Neural cell (in vitro differentiated cells): ENCODE results near the gene MYO7A. TPM values are rescaled to one million over a fixed set of nuclear protein-coding genes. Genes with fewer than 3 reads are reported as not detected.

ENCODE experiments used
- H2AFZ ChIP-seq: fragments of 200-600, 300-800 bp; sonication (generic), shearing (Covaris generic); 2 replicates; pipeline ENCODE4 v1.6.0; 2014; ENCODE audit warnings: low read depth, mild to moderate bottlenecking, antibody characterized with exemption, low read length, moderate library complexity
- H3F3A ChIP-seq: fragments of 200-600 bp; shearing (Covaris generic); 2 replicates; pipeline ENCODE4 v1.6.1; 2016; ENCODE audit warnings: mild to moderate bottlenecking, moderate library complexity, mixed read lengths, antibody characterized with exemption, low read length; ENCODE audit not compliant: insufficient read depth, poor library complexity, severe bottlenecking
- H3K27ac ChIP-seq: fragments of 200-600, 300-800 bp; sonication (generic), shearing (Covaris generic); 2 replicates; pipeline ENCODE4 v1.5.1; 2014; ENCODE audit warnings: mild to moderate bottlenecking, low read length, moderate library complexity
- H3K27me3 ChIP-seq: fragments of 300-800, 200-600 bp; sonication (generic), shearing (Covaris generic); 2 replicates; pipeline ENCODE4 v1.6.0; 2014; ENCODE audit warnings: mild to moderate bottlenecking, low read depth, low read length, moderate library complexity; ENCODE audit not compliant: insufficient read depth
- H3K36me3 ChIP-seq: fragments of 300-800, 200-600 bp; sonication (generic), shearing (Covaris generic); 2 replicates; pipeline ENCODE4 v1.5.1; 2014; ENCODE audit warnings: mild to moderate bottlenecking, antibody characterized with exemption, low read length, moderate library complexity; ENCODE audit not compliant: insufficient read depth
- H3K4me2 ChIP-seq: fragments of 300-800, 200-600 bp; sonication (generic), shearing (Covaris generic); 2 replicates; pipeline ENCODE4 v1.6.0; 2014; ENCODE audit warnings: mild to moderate bottlenecking, low read length
- H3K4me3 ChIP-seq: fragments of 300-800, 200-600 bp; sonication (generic), shearing (Covaris generic); 2 replicates; pipeline ENCODE4 v1.5.1; 2014; ENCODE audit warnings: mild to moderate bottlenecking, low read length, moderate library complexity
- H3K79me2 ChIP-seq: fragments of 200-600 bp; shearing (Covaris generic); replicated peaks from 2 replicates; pipeline ENCODE4 v1.6.0; 2014; ENCODE audit warnings: mild to moderate bottlenecking, low read length, moderate library complexity; ENCODE audit not compliant: insufficient read depth
- H3K9ac ChIP-seq: fragments of 300-800, 200-600 bp; sonication (generic), shearing (Covaris generic); 2 replicates; pipeline ENCODE4 v1.6.1; 2016; ENCODE audit warnings: mild to moderate bottlenecking, low read length, mixed read lengths
- H3K9me2 ChIP-seq: fragments of 200-600 bp; shearing (Covaris generic); 2 replicates; pipeline ENCODE4 v1.6.1; 2016; ENCODE audit warnings: mild to moderate bottlenecking, low read length, mixed read lengths; ENCODE audit not compliant: insufficient read depth
- H3K9me3 ChIP-seq: fragments of 200-600, 300-800 bp; sonication (generic), shearing (Covaris generic); 2 replicates; pipeline ENCODE4 v1.6.1; 2016; ENCODE audit warnings: mild to moderate bottlenecking, mixed run types, low read length, moderate library complexity, mixed read lengths
- H4K20me1 ChIP-seq: fragments of 200-600 bp; shearing (Covaris generic); 2 replicates; pipeline ENCODE4 v1.6.1; 2016; ENCODE audit warnings: mild to moderate bottlenecking, mixed run types; ENCODE audit not compliant: insufficient read depth
- CTCF ChIP-seq: fragments of 450-650 bp; IDR thresholded peaks from 2 replicates; pipeline ENCODE4 v1.5.1; 2014; ENCODE audit warnings: antibody characterized with exemption, mild to moderate bottlenecking, moderate library complexity; ENCODE audit not compliant: poor library complexity, severe bottlenecking
- EP300 ChIP-seq: fragments of 450-650 bp; conservative IDR thresholded peaks from 2 replicates; pipeline ENCODE4 v1.6.1; 2014; ENCODE audit warnings: antibody characterized with exemption, mild to moderate bottlenecking, moderate library complexity; ENCODE audit not compliant: poor library complexity, severe bottlenecking
- EZH2 ChIP-seq: fragments of 200-600, 300-800 bp; shearing (Covaris generic), sonication (generic); IDR thresholded peaks from 2 replicates; pipeline ENCODE4 v1.6.1; 2014; ENCODE audit warnings: antibody characterized with exemption, low read length, borderline replicate concordance, mild to moderate bottlenecking; ENCODE audit not compliant: insufficient read depth, poor library complexity, severe bottlenecking
- MXI1 ChIP-seq: fragments of 450-650 bp; conservative IDR thresholded peaks from 2 replicates; pipeline ENCODE4 v1.6.1; 2014; ENCODE audit warnings: antibody characterized with exemption, mild to moderate bottlenecking; ENCODE audit not compliant: poor library complexity, severe bottlenecking
- POLR2AphosphoS5 ChIP-seq: IDR thresholded peaks from 2 replicates; pipeline ENCODE4 v1.6.1; 2012
- RAD21 ChIP-seq: fragments of 450-650 bp; conservative IDR thresholded peaks from 2 replicates; pipeline ENCODE4 v1.6.1; 2014; ENCODE audit warnings: antibody characterized with exemption, mild to moderate bottlenecking, moderate library complexity
- REST ChIP-seq: IDR thresholded peaks from 2 replicates; pipeline ENCODE4 v1.6.1; 2012; ENCODE audit warnings: borderline replicate concordance
- SMC3 ChIP-seq: fragments of 450-650 bp; conservative IDR thresholded peaks from 2 replicates; pipeline ENCODE4 v1.6.1; 2014; ENCODE audit warnings: antibody characterized with exemption, mild to moderate bottlenecking, moderate library complexity; ENCODE audit not compliant: poor library complexity
- TAF1 ChIP-seq: IDR thresholded peaks from 2 replicates; pipeline ENCODE4 v1.6.1; 2012; ENCODE audit warnings: low read depth
- polyA plus RNA-seq: library from polyadenylated mRNA; depleted of rRNA; stranded (reverse); fragments of >200 nt; gene quantifications from 2 replicates; pipeline ENCODE4 v1.2.3, GENCODE V29; 2014

Gene MYO7A
- polyA plus RNA-seq, 1 donor from 2014 or later: 0.61 TPM

- no peak overlapping the region for H3K9ac ChIP-seq
- TF ChIP-seq TAF1 (no peak), POLR2AphosphoS5 (no peak), RAD21 (no peak), REST (no peak), MXI1 (no peak), EZH2 (no peak), SMC3 (no peak), EP300 (no peak), CTCF (no peak)
- H3K36me3 ChIP-seq: no peaks in the 10 kb centered on the region
- H3F3A ChIP-seq: no peaks in the 10 kb centered on the region
- H3K79me2 ChIP-seq: no peaks in the 10 kb centered on the region
- H3K27ac ChIP-seq: no peak overlapping the region
- no peaks in the 10 kb centered on the region for H3K27me3 ChIP-seq
- H3K4me2 ChIP-seq: no peak overlapping the region
- H3K9me3 ChIP-seq: no peaks in the 10 kb centered on the region
- no peaks in the 10 kb centered on the region for H4K20me1 ChIP-seq
- H2AFZ ChIP-seq: no peak overlapping the region
- no peaks in the 10 kb centered on the region for H3K9me2 ChIP-seq
- no peak overlapping the region for H3K4me3 ChIP-seq
These were observed 42.1 kb downstream of the MYO7A start for GRCh38 chr11:77170107-77170506.

GRCh38 chr11:77171254-77171653 is 43.2 kb downstream of the MYO7A start:
- no peaks in the 10 kb centered on the region for H3K27me3 ChIP-seq

More at GRCh38 chr11:77171254-77171653, 43.2 kb downstream of the MYO7A start:
- Histone ChIP-seq H2AFZ (no peak overlapping the region), H4K20me1 (no peaks in the 10 kb centered on the region), H3K79me2 (no peaks in the 10 kb centered on the region), H3K36me3 (no peaks in the 10 kb centered on the region), H3K4me2 (no peak overlapping the region), H3K4me3 (no peak overlapping the region), H3K9me3 (no peaks in the 10 kb centered on the region), H3F3A (no peaks in the 10 kb centered on the region), H3K9me2 (no peaks in the 10 kb centered on the region), H3K27ac (no peak overlapping the region), H3K9ac (no peak overlapping the region)
- TF ChIP-seq SMC3 (no peak), REST (no peak), POLR2AphosphoS5 (no peak), TAF1 (no peak), RAD21 (no peak), MXI1 (no peak), EZH2 (no peak), EP300 (no peak), CTCF (no peak)
